ELF-1 (cell line): Measurements from ENCODE around the gene SYNM.

ENCODE experiments used
- DNase-seq: peaks from one replicate; pipeline ENCODE4 v3.0.0-alpha.2; 2016; ENCODE audit warnings: low read depth, low spot score

The SYNM gene

GRCh38 chr15:99084965-99085364, 19.9 kb upstream of the SYNM start:
- no peak for DNase-seq

- no peak for DNase-seq
These were observed 19.2 kb upstream of the SYNM start for GRCh38 chr15:99085413-99086326.

- no peak for DNase-seq
These were observed 18.6 kb upstream of the SYNM start for GRCh38 chr15:99086327-99086667.

- no peak for DNase-seq
These were observed 17.4 kb upstream of the SYNM start for GRCh38 chr15:99087405-99087943.

GRCh38 chr15:99090011-99090699, 14.7 kb upstream of the SYNM start:
- no peak for DNase-seq

GRCh38 chr15:99090938-99091337, 13.9 kb upstream of the SYNM start:
- DNase-seq = no peak

GRCh38 chr15:99092554-99093172, 12.2 kb upstream of the SYNM start:
- no peak for DNase-seq

- DNase-seq = peak; percentile 59
These were observed 9.3 kb upstream of the SYNM start for GRCh38 chr15:99095626-99096025.

- DNase-seq = no peak
These were observed 8.5 kb upstream of the SYNM start for GRCh38 chr15:99096173-99096893.

GRCh38 chr15:99096894-99097426, 7.9 kb upstream of the SYNM start:
- no peak for DNase-seq

GRCh38 chr15:99097441-99098410, 7.2 kb upstream of the SYNM start:
- no peak for DNase-seq

- no peak for DNase-seq
These were observed 6.5 kb upstream of the SYNM start for GRCh38 chr15:99098426-99098825.

GRCh38 chr15:99098991-99099390, 5.9 kb upstream of the SYNM start:
- no peak for DNase-seq

- no peak for DNase-seq
These were observed 5.2 kb upstream of the SYNM start for GRCh38 chr15:99099661-99100060.

GRCh38 chr15:99100245-99101173, 4.4 kb upstream of the SYNM start:
- peak; percentile 81 for DNase-seq

GRCh38 chr15:99101501-99101900, 3.4 kb upstream of the SYNM start:
- DNase-seq = no peak

GRCh38 chr15:99102332-99103235, 2.3 kb upstream of the SYNM start:
- peak; percentile 34 for DNase-seq

- DNase-seq = no peak
These were observed 1.6 kb upstream of the SYNM start for GRCh38 chr15:99103279-99103678.
